Measurements from ENCODE around the gene BEAN1.
A peak's percentile ranks its signal among the peaks of the same experiment; 100 is the strongest.

Gene BEAN1

DNA sequence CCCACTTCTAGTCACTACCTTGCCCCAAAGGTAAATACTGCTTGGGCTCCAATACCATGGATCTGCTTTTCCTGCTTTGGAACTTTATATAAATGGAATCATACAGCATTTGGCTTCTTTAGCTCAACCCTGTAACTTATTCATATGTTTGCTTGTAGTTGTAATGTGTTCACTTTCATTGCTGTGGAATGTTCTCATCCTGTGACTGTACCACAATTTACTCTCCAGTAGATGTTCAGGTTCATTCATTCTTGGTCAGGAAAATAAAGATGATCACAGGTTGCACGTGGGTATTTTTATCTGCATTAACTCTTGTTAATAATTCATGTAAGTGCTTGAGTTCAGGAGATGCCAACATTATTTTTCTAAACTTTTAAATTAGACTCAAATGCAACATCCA is 6.7 kb upstream of the BEAN1 start:
- Histone ChIP-seq H3K4me1 (ENCODE audit: control insufficient read depth, insufficient read depth, low read length, poor library complexity, severe bottlenecking) (no peaks in the 10 kb centered on the region), H3K27ac (ENCODE audit: insufficient read depth, low read length, poor library complexity, severe bottlenecking) (no peak overlapping the region)

GRCh38 chr16:66421891-66422290 is 5.2 kb upstream of the BEAN1 start:
- Histone ChIP-seq H3K9me3 (ENCODE audit: control insufficient read depth, low read length) (no peaks in the 10 kb centered on the region), H3K4me1 (ENCODE audit: control insufficient read depth, insufficient read depth, low read length, poor library complexity, severe bottlenecking) (no peaks in the 10 kb centered on the region), H3K36me3 (ENCODE audit: control insufficient read depth, insufficient read depth, low read length) (no peaks in the 10 kb centered on the region), H3K27me3 (replicated peaks; ENCODE audit: control insufficient read depth, insufficient read depth, low read length, poor library complexity, severe bottlenecking) (peaks cover 11% of the 10 kb centered on the region), H3K27ac (ENCODE audit: insufficient read depth, low read length, poor library complexity, severe bottlenecking) (no peak overlapping the region), H3K4me3 (ENCODE audit: insufficient read depth, low read depth, low read length, poor library complexity, severe bottlenecking) (no peak overlapping the region)
- DNase-seq: no peak

More for the DNA sequence above, 6.7 kb upstream of the BEAN1 start:
- Histone ChIP-seq H3K36me3 (ENCODE audit: control insufficient read depth, insufficient read depth, low read length) (no peaks in the 10 kb centered on the region), H3K27me3 (replicated peaks; ENCODE audit: control insufficient read depth, insufficient read depth, low read length, poor library complexity, severe bottlenecking) (no peaks in the 10 kb centered on the region), H3K4me3 (ENCODE audit: insufficient read depth, low read depth, low read length, poor library complexity, severe bottlenecking) (no peak overlapping the region), H3K9me3 (ENCODE audit: control insufficient read depth, low read length) (no peaks in the 10 kb centered on the region)
- DNase-seq: no peak

- Histone ChIP-seq H3K36me3 (ENCODE audit: control insufficient read depth, insufficient read depth, low read length) (no peaks in the 10 kb centered on the region), H3K4me1 (ENCODE audit: control insufficient read depth, insufficient read depth, low read length, poor library complexity, severe bottlenecking) (peaks cover under 1% of the 10 kb centered on the region), H3K27me3 (replicated peaks; ENCODE audit: control insufficient read depth, insufficient read depth, low read length, poor library complexity, severe bottlenecking) (peaks cover 11% of the 10 kb centered on the region), H3K4me3 (ENCODE audit: insufficient read depth, low read depth, low read length, poor library complexity, severe bottlenecking) (no peak overlapping the region), H3K27ac (ENCODE audit: insufficient read depth, low read length, poor library complexity, severe bottlenecking) (no peak overlapping the region), H3K9me3 (ENCODE audit: control insufficient read depth, low read length) (no peaks in the 10 kb centered on the region)
- DNase-seq: no peak
These were observed 4.7 kb upstream of the BEAN1 start for GRCh38 chr16:66422366-66422765.

DNA sequence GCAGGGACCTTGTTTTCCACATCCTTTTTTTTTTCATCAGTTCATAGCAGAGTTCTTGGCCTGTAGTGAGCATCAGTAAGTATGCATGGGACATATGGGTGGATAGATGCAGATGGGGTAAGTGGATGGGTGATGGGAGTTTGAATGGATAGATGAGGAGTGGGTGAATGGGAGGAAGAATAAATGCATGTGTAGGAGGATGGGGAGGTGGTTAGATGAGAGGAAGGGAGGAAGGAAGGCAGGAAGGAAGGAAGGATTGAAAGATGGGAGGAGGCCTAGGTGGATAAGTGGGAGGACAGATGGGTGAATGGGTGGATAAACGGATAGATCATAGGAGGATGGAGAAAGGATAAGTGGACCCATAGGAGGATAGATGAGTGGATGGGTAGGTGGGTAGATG is 3.9 kb upstream of the BEAN1 start:
- Histone ChIP-seq H3K9me3 (ENCODE audit: control insufficient read depth, low read length) (no peaks in the 10 kb centered on the region), H3K4me1 (ENCODE audit: control insufficient read depth, insufficient read depth, low read length, poor library complexity, severe bottlenecking) (peaks cover 9% of the 10 kb centered on the region), H3K4me3 (ENCODE audit: insufficient read depth, low read depth, low read length, poor library complexity, severe bottlenecking) (no peak overlapping the region), H3K27me3 (replicated peaks; ENCODE audit: control insufficient read depth, insufficient read depth, low read length, poor library complexity, severe bottlenecking) (peaks cover 19% of the 10 kb centered on the region), H3K36me3 (ENCODE audit: control insufficient read depth, insufficient read depth, low read length) (no peaks in the 10 kb centered on the region), H3K27ac (ENCODE audit: insufficient read depth, low read length, poor library complexity, severe bottlenecking) (no peak overlapping the region)
- no peak for DNase-seq

- no peak for DNase-seq
- H3K4me3 ChIP-seq (ENCODE audit: insufficient read depth, low read depth, low read length, poor library complexity, severe bottlenecking): no peak overlapping the region
- peaks cover 11% of the 10 kb centered on the region for H3K4me1 ChIP-seq (ENCODE audit: control insufficient read depth, insufficient read depth, low read length, poor library complexity, severe bottlenecking)
- peaks cover 29% of the 10 kb centered on the region for H3K27me3 ChIP-seq (replicated peaks; ENCODE audit: control insufficient read depth, insufficient read depth, low read length, poor library complexity, severe bottlenecking)
- no peaks in the 10 kb centered on the region for H3K36me3 ChIP-seq (ENCODE audit: control insufficient read depth, insufficient read depth, low read length)
- H3K9me3 ChIP-seq (ENCODE audit: control insufficient read depth, low read length): no peaks in the 10 kb centered on the region
- no peak overlapping the region for H3K27ac ChIP-seq (ENCODE audit: insufficient read depth, low read length, poor library complexity, severe bottlenecking)
These were observed 1.4 kb upstream of the BEAN1 start for GRCh38 chr16:66425651-66426050.

DNA sequence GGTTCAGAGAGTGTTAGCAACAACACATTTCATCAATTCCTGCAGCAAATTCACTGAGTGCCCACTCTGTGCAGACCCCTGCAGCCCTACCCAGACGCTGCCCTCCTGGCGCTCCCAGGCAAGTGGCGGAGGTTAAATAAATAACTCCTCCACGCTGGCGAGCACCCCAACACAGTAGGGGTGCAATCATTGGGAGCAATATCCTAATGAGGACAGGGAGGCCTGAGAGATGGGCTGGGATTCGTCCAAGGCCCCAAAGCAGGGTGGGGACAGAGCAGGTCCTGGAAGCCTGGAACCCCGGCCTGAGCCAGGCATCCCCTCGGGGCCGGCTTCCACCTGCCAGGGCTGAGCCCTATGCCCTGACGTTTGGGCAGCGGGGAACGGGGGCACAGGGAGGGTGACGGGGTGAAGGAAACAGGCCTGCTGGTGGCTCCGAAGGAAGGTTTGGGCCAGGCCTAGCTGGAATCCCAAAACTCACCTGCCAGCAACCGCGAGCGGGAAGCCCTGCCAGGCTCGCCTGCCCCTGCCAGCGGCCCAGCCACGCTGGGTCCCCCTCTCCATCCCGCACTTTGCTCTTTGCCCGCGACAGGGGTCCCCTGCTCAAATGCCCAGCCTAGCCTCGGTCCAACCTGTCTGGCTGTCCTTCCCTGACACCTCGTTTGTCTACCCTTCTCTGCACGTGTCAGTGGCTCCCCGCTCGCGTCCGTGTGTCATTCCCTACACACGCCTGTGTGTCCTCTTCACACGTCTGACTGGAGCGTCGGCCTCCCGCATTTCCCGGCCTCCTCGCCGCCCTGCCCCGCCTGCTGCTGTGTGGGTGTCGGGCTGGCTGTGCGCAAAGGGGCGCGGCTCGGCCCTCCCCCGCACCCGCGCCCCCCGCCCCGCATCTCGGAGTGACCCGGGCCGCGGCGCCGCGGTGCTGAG is 721 bp upstream of the BEAN1 start:
- no peak for DNase-seq
- Histone ChIP-seq H3K27ac (ENCODE audit: insufficient read depth, low read length, poor library complexity, severe bottlenecking) (no peak overlapping the region), H3K9me3 (ENCODE audit: control insufficient read depth, low read length) (no peaks in the 10 kb centered on the region), H3K4me1 (ENCODE audit: control insufficient read depth, insufficient read depth, low read length, poor library complexity, severe bottlenecking) (peaks cover 11% of the 10 kb centered on the region), H3K4me3 (ENCODE audit: insufficient read depth, low read depth, low read length, poor library complexity, severe bottlenecking) (peak overlapping the region; percentile 21), H3K36me3 (ENCODE audit: control insufficient read depth, insufficient read depth, low read length) (no peaks in the 10 kb centered on the region), H3K27me3 (replicated peaks; ENCODE audit: control insufficient read depth, insufficient read depth, low read length, poor library complexity, severe bottlenecking) (peaks cover 29% of the 10 kb centered on the region)

DNA sequence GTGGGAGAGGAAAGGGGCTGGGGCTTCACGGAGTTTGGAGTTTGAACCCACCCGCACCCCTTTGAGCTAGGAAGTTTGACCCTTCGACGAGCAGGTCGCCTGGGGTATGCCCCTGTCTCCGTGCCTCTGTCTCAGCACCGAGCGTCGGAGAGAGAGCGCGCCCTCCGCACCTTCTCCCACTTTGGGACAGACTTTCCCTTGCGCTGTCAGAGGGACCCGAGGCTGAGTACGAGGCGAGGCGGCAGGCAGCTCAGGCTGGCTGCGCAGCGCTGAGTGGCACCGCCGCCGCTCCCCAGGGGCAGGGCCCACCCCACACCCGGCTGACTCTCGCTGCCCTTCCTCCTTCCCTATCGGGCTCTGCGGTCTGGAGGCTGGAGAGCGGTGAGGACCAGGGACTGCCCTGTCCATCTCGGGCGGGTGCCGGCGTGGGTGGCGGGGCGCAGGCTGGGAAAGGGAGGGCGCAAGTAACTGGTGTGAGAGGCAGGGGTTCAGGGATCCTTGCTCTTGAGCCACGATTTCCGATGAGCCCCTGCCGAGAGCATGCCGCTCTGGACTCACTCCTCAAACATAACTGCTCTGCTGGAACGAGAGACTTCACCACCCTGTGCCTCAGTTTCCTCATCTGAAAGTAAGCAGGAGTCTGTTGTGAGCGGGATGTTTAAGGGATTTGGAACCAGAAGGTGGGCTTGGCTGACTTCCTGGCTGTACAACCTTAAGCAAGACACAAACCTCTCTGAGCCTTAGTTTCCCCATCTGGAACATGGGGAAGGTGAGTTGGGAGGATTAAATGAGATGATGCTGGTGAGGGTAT is 981 bp downstream of the BEAN1 start:
- H3K36me3 ChIP-seq (ENCODE audit: control insufficient read depth, insufficient read depth, low read length): no peaks in the 10 kb centered on the region
- DNase-seq: no peak
- H3K9me3 ChIP-seq (ENCODE audit: control insufficient read depth, low read length): no peaks in the 10 kb centered on the region
- H3K4me1 ChIP-seq (ENCODE audit: control insufficient read depth, insufficient read depth, low read length, poor library complexity, severe bottlenecking): peaks cover 11% of the 10 kb centered on the region
- H3K4me3 ChIP-seq (ENCODE audit: insufficient read depth, low read depth, low read length, poor library complexity, severe bottlenecking): peak overlapping the region; percentile 50
- peaks cover 29% of the 10 kb centered on the region for H3K27me3 ChIP-seq (replicated peaks; ENCODE audit: control insufficient read depth, insufficient read depth, low read length, poor library complexity, severe bottlenecking)
- no peak overlapping the region for H3K27ac ChIP-seq (ENCODE audit: insufficient read depth, low read length, poor library complexity, severe bottlenecking)

DNA sequence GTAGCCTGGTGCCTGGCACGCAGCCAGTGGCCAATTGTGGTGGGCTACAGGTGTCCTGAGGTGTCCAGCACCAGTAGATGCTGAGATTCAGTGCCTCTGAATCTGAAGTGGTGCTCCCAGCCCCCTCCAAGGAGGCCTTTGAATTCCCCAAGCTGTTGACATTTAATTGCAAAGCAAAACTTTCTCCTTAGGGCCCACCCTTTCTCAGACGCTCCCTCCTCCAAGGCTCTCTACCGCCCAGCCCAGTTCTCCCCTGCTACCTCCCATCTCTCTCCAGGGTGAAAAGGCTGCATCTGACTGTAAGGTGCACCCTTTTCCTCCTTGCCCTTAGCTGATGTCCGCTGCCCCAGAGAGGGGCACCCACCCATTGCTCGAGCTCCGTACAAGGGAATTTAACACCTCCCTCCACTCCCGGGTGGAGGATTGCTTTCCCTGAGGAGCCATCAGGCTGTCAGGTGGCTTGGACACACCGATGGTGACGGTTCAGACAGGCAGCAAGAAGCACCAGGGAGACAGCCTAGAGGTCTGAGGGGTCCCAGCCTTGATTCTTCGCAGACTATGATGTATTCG is 1.7 kb downstream of the BEAN1 start:
- Histone ChIP-seq H3K27me3 (replicated peaks; ENCODE audit: control insufficient read depth, insufficient read depth, low read length, poor library complexity, severe bottlenecking) (peaks cover 29% of the 10 kb centered on the region), H3K36me3 (ENCODE audit: control insufficient read depth, insufficient read depth, low read length) (no peaks in the 10 kb centered on the region), H3K4me1 (ENCODE audit: control insufficient read depth, insufficient read depth, low read length, poor library complexity, severe bottlenecking) (peaks cover 11% of the 10 kb centered on the region), H3K9me3 (ENCODE audit: control insufficient read depth, low read length) (no peaks in the 10 kb centered on the region), H3K4me3 (ENCODE audit: insufficient read depth, low read depth, low read length, poor library complexity, severe bottlenecking) (no peak overlapping the region), H3K27ac (ENCODE audit: insufficient read depth, low read length, poor library complexity, severe bottlenecking) (no peak overlapping the region)
- no peak for DNase-seq

DNA sequence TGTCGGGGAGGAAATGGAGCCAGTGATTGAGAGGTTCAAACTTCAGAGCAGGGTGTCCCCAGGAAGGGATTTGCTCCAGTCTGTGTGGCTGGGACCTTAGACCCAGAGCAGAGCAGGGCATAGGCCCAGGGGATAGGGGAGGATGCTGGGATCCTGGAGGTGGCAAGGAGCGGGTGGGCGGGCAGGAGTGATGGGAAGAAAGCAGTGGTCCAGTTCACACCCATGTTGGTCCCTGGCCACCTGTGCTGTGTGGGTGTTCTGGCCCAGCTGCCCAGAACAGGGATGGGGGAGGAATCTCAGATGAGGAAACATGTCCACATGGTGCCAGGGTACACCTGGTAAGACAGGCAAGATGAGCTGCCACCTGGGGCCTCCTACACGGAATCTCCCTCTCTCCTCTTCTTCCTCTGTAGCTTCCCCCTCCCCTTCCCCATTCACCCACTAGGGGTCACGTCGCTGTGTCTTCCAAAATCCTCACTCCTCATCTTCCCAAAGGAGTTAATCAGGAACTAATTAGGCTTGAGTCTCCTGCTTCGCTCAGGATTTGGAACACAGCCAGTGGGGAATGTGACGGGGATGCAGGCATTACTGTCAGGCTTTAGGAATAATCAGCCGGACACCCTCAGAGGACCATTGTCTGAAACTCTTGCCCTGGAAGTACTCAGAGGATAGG is 2.3 kb downstream of the BEAN1 start:
- Histone ChIP-seq H3K27ac (ENCODE audit: insufficient read depth, low read length, poor library complexity, severe bottlenecking) (no peak overlapping the region), H3K4me1 (ENCODE audit: control insufficient read depth, insufficient read depth, low read length, poor library complexity, severe bottlenecking) (peaks cover 11% of the 10 kb centered on the region), H3K36me3 (ENCODE audit: control insufficient read depth, insufficient read depth, low read length) (no peaks in the 10 kb centered on the region), H3K4me3 (ENCODE audit: insufficient read depth, low read depth, low read length, poor library complexity, severe bottlenecking) (no peak overlapping the region), H3K27me3 (replicated peaks; ENCODE audit: control insufficient read depth, insufficient read depth, low read length, poor library complexity, severe bottlenecking) (peaks cover 29% of the 10 kb centered on the region), H3K9me3 (ENCODE audit: control insufficient read depth, low read length) (no peaks in the 10 kb centered on the region)
- no peak for DNase-seq
